SKM-1 (cell line): ENCODE results near the gene KLHL29.

Source experiments
- DNase-seq: peaks from one replicate; lab custom pipeline; 2025; ENCODE audit not compliant: unreplicated experiment; lab: John Stamatoyannopoulos, UW

The KLHL29 gene

DNA sequence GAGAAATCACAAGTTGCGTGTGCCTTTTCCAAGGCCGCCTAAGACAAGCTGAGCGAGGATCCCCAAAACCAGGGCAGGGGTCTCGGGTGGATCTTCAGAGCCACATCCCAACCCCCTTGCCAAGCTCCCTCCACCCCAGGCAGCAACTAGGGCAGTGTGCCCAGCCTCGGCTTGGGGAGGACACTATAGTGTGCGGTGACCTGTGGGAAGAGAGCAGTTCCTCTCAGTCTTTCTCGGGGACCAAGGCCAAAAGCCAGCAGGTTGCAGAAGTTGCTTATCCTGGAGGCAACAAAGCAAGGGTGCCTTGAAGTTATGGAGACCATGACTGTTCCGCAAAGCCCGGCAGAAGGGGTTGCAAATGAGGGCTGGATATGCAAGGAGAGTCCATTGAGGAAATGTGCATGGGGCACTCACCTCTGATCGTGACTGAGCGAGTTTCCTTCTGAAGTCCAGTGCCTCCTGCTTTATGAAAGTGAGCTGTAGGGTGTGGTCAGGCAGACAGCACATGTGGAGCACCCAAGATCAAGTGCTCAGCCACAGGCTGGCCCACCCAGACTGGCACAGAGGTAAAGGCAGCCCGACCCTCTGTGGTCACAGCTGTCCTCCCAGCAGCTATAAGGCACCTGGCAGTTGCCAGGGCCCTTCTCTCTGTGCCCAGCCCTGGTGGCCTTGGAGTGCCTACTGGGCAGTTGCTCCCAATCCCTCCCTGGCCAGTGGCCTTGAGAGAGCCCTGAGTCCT, 281.4 kb downstream of the KLHL29 start:
- no peak for DNase-seq

- DNase-seq: no peak
These were observed 282.0 kb downstream of the KLHL29 start for GRCh38 chr2:23666980-23667357.

- DNase-seq: no peak
These were observed 283.9 kb downstream of the KLHL29 start for GRCh38 chr2:23668756-23669304.

DNA sequence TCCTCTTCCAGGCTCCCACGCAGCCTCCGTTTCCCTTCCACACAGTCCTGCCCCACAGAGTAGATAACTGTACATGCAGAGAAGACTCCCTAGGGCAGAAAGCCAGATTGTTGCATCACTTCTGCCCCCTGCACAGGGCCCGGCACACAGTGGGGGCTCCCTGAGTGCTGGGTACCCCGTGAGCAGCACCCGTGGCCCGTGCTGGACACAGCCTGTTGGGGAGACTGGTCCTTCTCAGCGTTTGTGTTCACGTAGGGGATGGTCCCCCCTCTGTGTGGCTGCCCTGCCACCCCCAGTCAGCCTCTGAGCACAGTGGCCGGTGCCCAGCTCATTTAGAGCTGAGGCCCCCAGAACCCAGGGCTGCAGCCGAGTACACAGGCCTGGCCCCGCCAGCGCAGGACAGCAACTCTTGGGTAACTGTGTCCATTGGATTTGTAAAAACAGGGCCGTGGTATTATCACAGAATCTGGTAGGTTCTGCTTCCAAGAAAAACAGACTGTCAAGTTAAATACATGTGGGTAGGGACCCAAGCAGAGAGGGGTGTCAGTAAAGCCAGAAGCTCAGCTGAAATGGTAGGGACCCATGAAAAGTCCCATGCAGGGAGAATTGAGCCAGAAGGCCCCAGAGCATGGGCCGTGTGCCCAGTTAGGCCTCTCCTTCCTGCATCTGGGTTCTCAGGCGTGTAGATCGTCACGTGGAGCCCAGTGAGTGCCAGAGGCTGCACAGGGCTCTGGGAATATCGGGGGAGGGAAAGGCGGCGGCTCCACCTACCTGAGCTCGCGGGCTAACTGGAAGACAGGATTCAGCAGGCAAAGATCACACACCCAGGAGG, 284.6 kb downstream of the KLHL29 start:
- no peak for DNase-seq

GRCh38 chr2:23670245-23670592, 285.2 kb downstream of the KLHL29 start:
- no peak for DNase-seq

DNA sequence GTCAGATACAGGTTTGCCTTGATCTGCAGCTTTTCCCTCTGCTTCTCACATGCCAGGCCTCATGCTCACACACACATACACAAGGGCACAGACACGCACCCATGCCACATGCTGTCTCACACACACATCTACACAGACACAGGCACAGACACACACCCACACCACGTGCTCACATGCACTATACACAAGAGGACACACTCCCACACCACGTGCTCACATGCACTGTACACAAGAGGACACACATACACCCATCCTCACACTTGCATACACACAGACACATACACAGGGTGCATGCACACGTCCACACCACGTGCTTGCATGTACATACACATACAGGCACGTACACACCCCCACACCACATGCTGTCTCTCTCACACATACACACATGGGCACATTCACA, 288.1 kb downstream of the KLHL29 start:
- no peak for DNase-seq

DNA sequence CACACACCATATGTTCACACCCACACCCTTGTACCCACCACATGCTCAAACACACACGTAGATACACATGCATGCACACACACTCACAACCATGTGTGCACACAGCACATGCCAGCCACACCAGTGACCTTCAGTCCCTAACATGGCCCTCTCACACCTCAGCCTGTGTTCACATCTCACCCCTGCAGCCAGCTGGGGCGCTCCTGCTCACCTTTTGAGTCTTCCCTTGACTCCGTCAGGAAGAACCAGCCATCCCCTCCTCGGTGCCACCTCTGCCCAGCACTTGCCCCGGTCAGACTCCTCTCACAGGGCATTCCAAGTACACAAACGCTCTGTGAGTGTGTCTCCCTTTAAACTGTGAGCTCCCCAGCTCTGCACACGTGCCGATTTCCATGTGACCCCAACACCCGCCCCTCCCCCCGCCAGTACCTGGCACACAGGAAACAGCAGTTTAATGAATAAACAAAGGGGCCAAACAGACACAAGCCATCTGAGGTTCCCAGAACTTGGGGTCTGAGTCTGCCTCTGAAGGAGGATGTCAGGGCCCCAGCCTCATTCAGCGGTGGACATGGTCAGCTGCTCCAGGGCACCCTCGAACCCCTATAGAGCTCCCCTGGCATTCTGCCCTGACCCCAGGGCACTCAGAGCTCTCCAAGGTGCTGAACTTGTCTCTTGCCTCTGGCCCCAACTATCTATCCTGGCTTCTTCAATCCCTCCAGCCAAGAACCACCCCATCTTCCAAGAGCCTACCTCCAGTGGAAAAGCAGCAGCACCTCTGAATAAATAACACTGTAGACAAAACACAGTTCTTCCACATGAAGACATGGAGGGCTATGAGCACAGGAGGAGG, 289.1 kb downstream of the KLHL29 start:
- no peak for DNase-seq

GRCh38 chr2:23675506-23675905, 290.5 kb downstream of the KLHL29 start:
- no peak for DNase-seq

DNA sequence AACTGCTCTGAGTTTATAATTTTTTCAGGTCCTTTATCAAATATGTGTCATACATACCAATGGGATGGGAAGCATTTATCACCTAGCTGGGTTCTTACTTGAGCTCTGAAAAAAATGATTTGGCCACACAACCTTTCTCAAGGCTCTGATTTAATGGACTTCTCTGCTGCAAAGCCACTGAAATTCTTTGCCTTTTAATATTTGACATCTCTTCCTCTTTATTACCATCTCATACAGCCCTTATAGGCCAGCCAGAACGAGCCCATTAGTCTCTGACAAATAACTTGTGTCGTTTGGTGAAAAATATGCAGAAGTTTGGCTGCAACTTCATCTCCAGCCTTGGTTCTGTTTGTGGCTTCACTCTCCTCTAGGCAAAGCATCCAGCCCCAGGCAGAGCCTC, 292.9 kb downstream of the KLHL29 start:
- DNase-seq: no peak

DNA sequence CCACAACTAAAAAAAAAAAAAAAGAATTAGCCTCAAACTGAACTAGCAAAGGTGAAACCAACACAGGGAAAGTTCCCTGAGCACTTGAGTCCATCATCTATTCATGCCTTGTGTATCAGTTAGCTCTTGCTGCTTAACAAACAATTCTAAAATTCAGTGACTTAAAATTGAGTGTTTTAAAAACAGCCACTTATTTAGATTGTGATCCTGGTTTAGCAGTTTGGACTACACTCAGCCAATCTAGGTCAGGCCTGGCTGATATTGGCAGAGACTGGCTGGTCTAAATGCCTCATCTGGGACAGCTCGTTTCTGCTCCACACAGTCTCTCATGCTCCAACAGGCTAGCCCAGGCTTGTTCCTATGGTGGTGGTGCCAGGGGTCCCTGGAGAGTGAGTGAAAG, 294.1 kb downstream of the KLHL29 start:
- no peak for DNase-seq

GRCh38 chr2:23680951-23681350, 296.0 kb downstream of the KLHL29 start:
- DNase-seq: no peak

DNA sequence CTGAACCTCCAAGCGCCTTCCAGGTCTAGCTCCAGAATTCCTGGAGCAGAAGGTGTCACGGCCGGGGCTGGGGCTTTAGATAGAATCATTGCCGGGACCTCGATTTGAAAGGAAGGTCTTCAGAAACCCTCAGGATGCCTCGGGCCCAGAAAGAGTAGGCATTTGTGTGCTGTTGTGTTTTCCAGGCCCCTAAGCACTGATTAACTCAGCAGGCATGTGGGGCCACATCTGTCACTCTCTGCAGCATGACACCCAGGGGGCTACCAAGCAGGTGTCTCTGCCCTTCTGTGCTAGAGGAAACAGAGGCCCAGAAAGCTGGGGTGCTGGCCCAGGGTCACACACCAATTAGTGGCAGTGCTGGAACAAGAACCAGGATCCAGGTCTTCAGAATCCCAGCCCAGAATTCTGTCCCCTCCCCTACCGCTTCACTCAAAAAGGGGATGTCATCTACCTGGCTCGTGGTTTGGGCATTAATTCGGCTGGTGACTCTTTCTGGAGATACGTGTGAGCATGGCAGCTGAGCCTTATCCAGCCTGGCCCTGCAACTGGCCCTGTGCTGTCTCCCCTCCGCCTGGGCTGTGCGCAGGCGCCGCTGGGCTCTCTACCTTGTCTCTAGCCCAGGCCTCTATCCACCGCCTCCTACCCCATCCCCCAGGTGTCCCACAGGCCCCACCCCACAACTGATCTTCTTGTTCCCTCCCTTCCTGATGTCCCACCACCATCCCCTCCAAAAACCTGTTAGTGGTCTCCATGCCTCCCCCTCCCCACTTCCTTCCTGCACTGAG, 296.6 kb downstream of the KLHL29 start:
- DNase-seq: no peak

DNA sequence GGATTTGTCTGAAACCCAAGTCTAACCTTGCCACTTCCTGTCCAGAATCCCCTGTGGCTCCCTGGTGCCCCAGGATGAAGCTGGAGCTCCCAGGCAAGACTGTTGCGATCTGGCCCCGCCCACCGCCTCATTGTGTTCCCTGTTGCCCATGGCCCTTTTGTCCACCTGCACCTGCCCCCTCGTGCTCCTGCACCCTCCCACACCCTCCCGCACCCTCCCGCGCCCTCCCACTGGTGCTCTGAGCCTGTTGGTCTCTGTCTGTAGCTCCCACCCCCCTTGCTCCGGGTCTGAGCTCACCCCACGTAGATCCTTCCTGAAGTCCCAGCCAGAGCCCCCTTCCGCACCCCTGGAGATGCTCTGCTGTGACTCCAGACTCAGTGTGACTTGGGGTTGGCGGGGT, 297.5 kb downstream of the KLHL29 start:
- DNase-seq: no peak

- DNase-seq: no peak
These were observed 298.0 kb downstream of the KLHL29 start for GRCh38 chr2:23683001-23683400.

DNA sequence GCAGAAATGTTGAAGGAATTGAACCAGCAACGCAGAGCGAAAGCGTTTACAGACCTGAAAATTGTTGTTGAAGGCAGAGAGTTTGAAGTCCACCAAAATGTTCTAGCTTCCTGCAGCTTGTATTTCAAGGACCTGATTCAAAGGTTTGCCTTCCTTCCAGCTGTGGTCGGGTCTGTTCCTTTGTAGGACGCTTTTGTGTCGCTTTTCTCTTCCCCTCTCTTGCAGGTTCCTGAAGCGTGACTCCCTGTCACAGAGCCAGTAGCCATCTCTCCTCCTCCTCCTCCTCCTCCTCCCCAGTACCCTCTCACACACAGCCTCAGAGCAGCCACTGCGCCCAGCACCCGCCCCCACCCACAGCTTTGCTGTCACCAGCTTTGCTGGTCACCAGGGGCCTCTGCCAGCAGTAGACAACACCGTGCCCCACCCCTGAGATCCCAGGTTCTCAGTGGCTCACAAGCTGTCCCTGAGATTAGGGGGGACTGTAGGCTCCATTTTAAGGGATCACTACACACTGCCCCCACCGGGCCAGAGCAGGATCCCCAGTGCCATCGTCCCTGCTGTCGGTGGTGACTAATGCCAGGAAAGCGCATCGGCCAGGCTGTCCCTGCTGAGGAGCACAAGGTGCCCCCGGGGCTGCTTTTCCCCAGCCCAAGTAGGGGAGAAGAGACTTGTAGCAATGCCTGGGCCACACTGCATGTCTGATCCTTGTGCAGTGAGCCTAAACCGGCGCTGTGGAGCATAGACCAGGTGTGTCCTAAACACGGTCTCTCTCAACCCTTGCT, 299.6 kb downstream of the KLHL29 start:
- DNase-seq: no peak

- DNase-seq: no peak
These were observed 300.2 kb downstream of the KLHL29 start for GRCh38 chr2:23685181-23685580.

DNA sequence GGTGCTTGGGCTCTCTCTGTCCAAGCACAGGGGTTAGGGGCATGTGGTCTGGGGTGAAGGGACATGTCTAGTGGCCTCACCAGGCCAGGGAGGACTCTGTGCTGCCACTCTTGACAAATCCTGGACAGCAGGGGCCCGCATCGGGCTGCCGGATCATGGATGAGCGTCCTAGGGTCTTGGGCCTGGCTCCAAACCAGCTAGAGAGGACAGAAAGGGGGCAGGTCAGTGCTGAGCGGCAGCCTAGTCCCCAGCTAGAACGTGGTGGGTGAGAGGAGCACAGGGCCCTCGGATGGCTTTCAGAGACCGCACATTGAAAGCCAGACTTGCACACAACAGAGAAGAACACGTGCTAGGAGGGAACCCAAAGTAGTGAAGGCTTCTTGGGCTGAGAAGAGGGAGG, 300.7 kb downstream of the KLHL29 start:
- no peak for DNase-seq

DNA sequence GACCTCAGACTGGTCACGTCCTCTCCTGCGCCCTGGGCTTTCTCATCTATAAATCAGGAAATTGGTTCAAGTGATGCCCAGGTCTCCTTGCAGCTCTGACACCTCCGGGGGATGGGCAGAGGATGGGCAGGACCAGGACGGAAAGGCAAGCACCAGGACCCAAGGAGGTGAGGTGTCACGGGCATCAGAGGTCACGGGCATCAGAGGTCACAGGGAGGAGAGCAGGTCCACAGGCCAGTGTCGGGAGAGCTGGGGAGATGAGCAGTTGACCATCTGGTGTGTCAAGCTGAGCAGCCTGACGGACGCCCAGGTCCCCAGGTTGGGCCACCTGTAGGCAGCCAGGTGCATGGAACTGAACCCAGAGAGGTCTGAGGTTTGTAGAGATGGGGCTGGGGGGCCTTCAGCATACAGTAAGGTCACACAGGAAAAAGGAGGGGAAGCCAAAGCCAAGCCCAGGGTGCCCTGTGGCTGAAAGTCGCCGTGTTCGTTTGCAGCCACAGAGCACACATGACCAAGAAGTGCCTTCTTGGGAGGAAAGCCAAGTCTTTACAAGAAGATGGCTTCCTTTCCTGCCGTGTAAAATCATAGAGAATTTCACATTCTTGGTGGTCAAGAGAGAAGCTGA, 301.5 kb downstream of the KLHL29 start:
- DNase-seq: no peak

DNA sequence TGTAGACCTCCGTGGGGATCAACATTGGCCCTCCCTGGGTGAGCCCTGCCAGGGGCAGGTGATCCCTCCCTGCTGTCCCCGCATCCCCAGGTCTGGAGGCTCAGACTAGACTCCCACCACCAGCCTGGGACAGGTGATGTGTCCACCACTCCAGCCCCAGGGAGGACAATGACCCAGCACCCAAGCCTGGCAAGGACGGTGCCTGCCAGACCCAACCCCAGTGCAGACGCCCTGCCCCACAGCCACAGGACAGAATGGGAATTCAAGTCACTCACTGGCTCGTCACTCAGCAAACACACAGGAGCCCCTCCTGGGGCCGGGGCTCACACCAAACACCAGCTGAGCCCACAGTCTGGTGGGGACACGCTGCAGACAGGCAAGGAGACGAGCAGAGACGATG, 302.2 kb downstream of the KLHL29 start:
- DNase-seq: no peak
